Liver (tissue), 9 donors: ENCODE results near the gene ECM1. TPM values are rescaled to one million over a fixed set of nuclear protein-coding genes. Genes with fewer than 3 reads are reported as not detected.

ENCODE experiments used
- DNase-seq: peaks from one replicate; pipeline ENCODE4 v3.0.0-alpha.2; 2017; ENCODE audit warnings: low spot score
- H3K27ac ChIP-seq, 2 donors: one replicate each; pipeline ENCODE4 v1.7.0; 2013; ENCODE audit warnings: inconsistent platforms in 2 of 2, low read length in 2 of 2, control low read depth in 1 of 2, low read depth in 1 of 2, mild to moderate bottlenecking in 1 of 2
- H3K27me3 ChIP-seq, 4 donors: one replicate each; pipeline versions ENCODE4 v1.6.1 to v1.7.0; 2013; ENCODE audit warnings: low read length in 3 of 4, inconsistent platforms in 1 of 4, mild to moderate bottlenecking in 1 of 4, moderate library complexity in 1 of 4; ENCODE audit not compliant: control insufficient read depth in 4 of 4, insufficient read depth in 4 of 4
- H3K36me3 ChIP-seq, 4 donors: one replicate each; pipeline versions ENCODE4 v1.6.1 to v1.7.0; 2013; ENCODE audit warnings: low read length in 3 of 4, mild to moderate bottlenecking in 3 of 4, low read depth in 1 of 4, moderate library complexity in 1 of 4; ENCODE audit not compliant: control insufficient read depth in 4 of 4, insufficient read depth in 3 of 4
- H3K4me1 ChIP-seq, 4 donors: one replicate each; pipeline versions ENCODE4 v1.6.1 to v1.7.0; 2013; ENCODE audit warnings: low read length in 3 of 4, mild to moderate bottlenecking in 3 of 4, moderate library complexity in 1 of 4; ENCODE audit not compliant: control insufficient read depth in 4 of 4, insufficient read depth in 4 of 4
- H3K4me3 ChIP-seq, 3 donors: one replicate each; pipeline versions ENCODE4 v1.6.1 to v1.7.0; 2013; ENCODE audit warnings: low read length in 3 of 3, control low read depth in 1 of 3, low read depth in 1 of 3, mild to moderate bottlenecking in 1 of 3
- H3K9ac ChIP-seq, 2 donors: one replicate each; pipeline ENCODE4 v1.7.0; 2013; ENCODE audit warnings: low read length in 2 of 2, mild to moderate bottlenecking in 2 of 2, moderate library complexity in 2 of 2, control low read depth in 1 of 2, low read depth in 1 of 2
- H3K9me3 ChIP-seq, 4 donors: one replicate each; pipeline versions ENCODE4 v1.6.1 to v1.7.0; 2013; ENCODE audit warnings: low read length in 3 of 4; ENCODE audit not compliant: control insufficient read depth in 4 of 4
- EGR1 ChIP-seq, 2 donors: IDR thresholded peaks; 2 replicates each; pipeline ENCODE4 v1.6.1; 2016 to 2018; ENCODE audit warnings: antibody characterized with exemption in 2 of 2, low read depth in 2 of 2
- FOXA1 ChIP-seq: IDR thresholded peaks from 2 replicates; pipeline ENCODE4 v1.6.1; 2016; ENCODE audit warnings: antibody characterized with exemption
- FOXA2 ChIP-seq: IDR thresholded peaks from 2 replicates; pipeline ENCODE4 v1.6.1; 2016; ENCODE audit warnings: antibody characterized with exemption
- GABPA ChIP-seq, 2 donors: IDR thresholded peaks in 1 of 2; conservative IDR thresholded peaks in 1 of 2; 2 replicates each; pipeline ENCODE4 v1.6.1; 2016; ENCODE audit warnings: antibody characterized with exemption in 2 of 2, mild to moderate bottlenecking in 1 of 2, moderate library complexity in 1 of 2
- HNF4A ChIP-seq, 2 donors: conservative IDR thresholded peaks; 2 replicates each; pipeline ENCODE4 v1.6.1; 2016; ENCODE audit warnings: antibody characterized with exemption in 2 of 2, mild to moderate bottlenecking in 2 of 2
- HNF4G ChIP-seq: IDR thresholded peaks from 2 replicates; pipeline ENCODE4 v1.6.1; 2016; ENCODE audit warnings: antibody characterized with exemption
- JUND ChIP-seq, 2 donors: IDR thresholded peaks; 2 replicates each; pipeline ENCODE4 v1.6.1; 2016; ENCODE audit warnings: antibody characterized with exemption in 2 of 2
- NR2F2 ChIP-seq: IDR thresholded peaks from 2 replicates; pipeline ENCODE4 v1.6.1; 2016; ENCODE audit warnings: antibody characterized with exemption
- RAD21 ChIP-seq, 2 donors: IDR thresholded peaks; 2 replicates each; pipeline ENCODE4 v1.6.1; 2016; ENCODE audit warnings: antibody characterized with exemption in 2 of 2, mild to moderate bottlenecking in 2 of 2
- RXRA ChIP-seq, 2 donors: IDR thresholded peaks; 2 replicates each; pipeline ENCODE4 v1.6.1; 2017 to 2018; ENCODE audit warnings: antibody characterized with exemption in 2 of 2, mild to moderate bottlenecking in 1 of 2
- SP1 ChIP-seq: IDR thresholded peaks from 2 replicates; pipeline ENCODE4 v1.6.1; 2018; ENCODE audit warnings: antibody characterized with exemption, mild to moderate bottlenecking
- YY1 ChIP-seq: IDR thresholded peaks from 2 replicates; pipeline ENCODE4 v1.6.1; 2016; ENCODE audit warnings: antibody characterized with exemption, mild to moderate bottlenecking
- WGBS: extraction: QIAGEN DNeasy Blood & Tissue Kit; methylation state at CpG from one replicate; pipeline ENCODE4 v1.1.7; 2013; 5-methylcytosine and 5-hydroxymethylcytosine counted together
- polyA plus RNA-seq, 2 donors: library from polyadenylated mRNA; stranded (reverse) in 1 of 2; unstranded in 1 of 2; fragments of 200-250 nt in 1 of 2; fragments of >200 nt in 1 of 2; fragmentation: Nextera tagmentation in 1 of 2; extraction: Ambion mirVana in 1 of 2; gene quantifications; one replicate each; pipeline versions ENCODE4 v1.2.1 to v1.2.3, GENCODE V29; 2013 to 2015
- total RNA-seq, 2 donors: library from RNA; depleted of rRNA; stranded (reverse); fragments of >200 nt; gene quantifications; one replicate each; pipeline ENCODE4 v1.2.3, GENCODE V29; 2014
- TF ChIP-seq, protein P1 (sequence below): IDR thresholded peaks from 2 replicates; pipeline ENCODE4 v1.6.1; 2016; ENCODE audit warnings: antibody characterized with exemption
- TF ChIP-seq, protein P2 (sequence below): IDR thresholded peaks from 2 replicates; pipeline ENCODE4 v1.6.1; 2016; ENCODE audit warnings: antibody characterized with exemption
- TF ChIP-seq, protein P3 (sequence below): IDR thresholded peaks from 2 replicates; pipeline ENCODE4 v1.6.1; 2016; ENCODE audit warnings: antibody characterized with exemption, mild to moderate bottlenecking
- donor health status: healthy.
- donor health status: healthy.
- donor health status: healthy.
- donor health status: healthy.
- donor health status: healthy.

ECM1 gene
- total and polyA plus RNA-seq, 4 donors, result 5.1 to 22.5 (median 12.6) TPM

DNA sequence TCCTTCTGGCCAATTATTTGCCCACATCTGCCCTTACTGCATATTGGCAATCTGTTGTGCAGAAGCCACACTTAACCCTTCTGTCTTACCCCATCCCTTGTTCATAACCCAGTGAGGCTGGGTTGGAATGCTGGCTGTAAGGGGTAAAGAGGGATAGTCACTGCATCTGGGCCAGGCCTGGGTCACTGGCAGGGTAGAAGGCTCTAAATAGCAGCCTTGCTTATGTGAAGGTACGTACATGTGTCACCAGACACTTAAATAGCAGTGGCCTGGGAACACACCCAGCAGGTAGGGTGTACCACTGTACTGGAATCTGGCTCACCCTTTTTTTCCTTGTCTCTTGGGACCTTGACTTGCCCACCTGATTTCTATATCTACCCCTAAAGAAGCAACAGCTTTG is 30.6 kb upstream of the ECM1 start:
- Histone ChIP-seq H3K9ac (no peak overlapping the region), H3K4me1 (peaks cover 15 to 42% (median 36%) of the 10 kb centered on the region in 4 donors), H3K27ac (no peak overlapping the region), H3K9me3 (no peaks in the 10 kb centered on the region), H3K27me3 (no peaks in the 10 kb centered on the region), H3K36me3 (peaks cover 0 to 3% (median 0%) of the 10 kb centered on the region in 4 donors), H3K4me3 (no peak overlapping the region)
- 78% methylated on average over 1 of the region's 1 CpG for WGBS
- TF ChIP-seq HNF4A (conservative IDR thresholded peaks at IDR 0.05) (no peak), EGR1 (IDR thresholded peaks at IDR 0.05; ENCODE audit: low read depth in 2 of 2) (no peak), RAD21 (IDR thresholded peaks at IDR 0.05) (no peak)
- DNase-seq, result no peak

DNA sequence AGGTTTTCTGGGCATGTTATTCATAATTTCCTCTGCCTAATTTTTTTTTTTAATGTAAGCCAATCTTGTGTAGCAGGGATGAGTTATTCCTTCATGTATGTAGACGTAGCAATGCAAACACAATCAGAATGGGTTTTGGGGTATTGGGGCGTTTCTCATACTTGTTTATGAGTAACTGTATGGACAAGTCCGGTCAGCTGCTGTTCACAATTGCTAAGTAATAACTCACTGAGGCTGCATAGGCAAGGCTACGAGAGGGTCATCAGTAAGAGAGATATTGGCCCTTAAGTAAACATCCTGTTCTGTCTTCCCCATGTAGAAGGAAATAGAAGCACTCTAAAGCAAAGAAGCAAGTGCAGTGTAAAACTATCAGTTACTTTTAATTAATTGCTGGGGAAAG is 30.2 kb upstream of the ECM1 start:
- no peaks in the 10 kb centered on the region for H3K27me3 ChIP-seq
- TF ChIP-seq NR2F2 (peak; percentile 76), RXRA (IDR thresholded peaks at IDR 0.05) (peak in 1 of 2 donors; percentile 23)
- TF ChIP-seq, protein P1, sequence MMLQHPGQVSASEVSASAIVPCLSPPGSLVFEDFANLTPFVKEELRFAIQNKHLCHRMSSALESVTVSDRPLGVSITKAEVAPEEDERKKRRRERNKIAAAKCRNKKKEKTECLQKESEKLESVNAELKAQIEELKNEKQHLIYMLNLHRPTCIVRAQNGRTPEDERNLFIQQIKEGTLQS, result no peak
- 70% methylated on average over 4 of the region's 4 CpGs for WGBS
- H3K9ac ChIP-seq, result no peak overlapping the region
- no peak overlapping the region for H3K27ac ChIP-seq
- no peaks in the 10 kb centered on the region for H3K9me3 ChIP-seq
- no peak for DNase-seq
- H3K4me1 ChIP-seq, result peaks cover 11 to 39% (median 35%) of the 10 kb centered on the region in 4 donors
- no peaks in the 10 kb centered on the region for H3K36me3 ChIP-seq
- H3K4me3 ChIP-seq, result no peak overlapping the region

DNA sequence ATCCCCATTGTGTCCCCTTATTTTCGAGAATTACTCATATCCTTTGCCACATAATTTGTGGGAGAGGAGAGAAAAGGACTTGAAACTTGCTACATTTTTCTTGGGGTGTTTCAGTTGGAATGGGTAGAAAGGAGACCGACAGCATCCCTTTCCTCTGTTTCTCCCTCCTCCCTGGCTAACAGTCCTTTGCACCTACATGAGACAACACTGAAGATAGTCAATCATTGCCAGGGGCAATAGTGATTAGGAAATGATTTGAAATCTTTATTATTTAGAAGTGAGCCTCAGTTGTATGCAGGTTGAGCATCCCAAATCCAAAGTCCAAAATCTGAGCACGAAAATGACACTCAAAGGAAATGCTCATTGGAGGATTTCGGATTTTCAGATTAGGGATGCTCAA is 28.5 kb upstream of the ECM1 start:
- Histone ChIP-seq H3K36me3 (no peaks in the 10 kb centered on the region), H3K27me3 (no peaks in the 10 kb centered on the region), H3K4me1 (peaks cover 7 to 24% (median 22%) of the 10 kb centered on the region in 4 donors), H3K9ac (no peak overlapping the region), H3K9me3 (no peaks in the 10 kb centered on the region), H3K27ac (peak overlapping the region in 1 of 2 donors; percentile 9), H3K4me3 (no peak overlapping the region)
- no peak for DNase-seq
- TF ChIP-seq EGR1 (IDR thresholded peaks at IDR 0.05; ENCODE audit: low read depth in 2 of 2) (no peak), HNF4A (conservative IDR thresholded peaks at IDR 0.05) (peak in 1 of 2 donors; percentile 64), RAD21 (IDR thresholded peaks at IDR 0.05) (no peak), YY1 (peak; percentile 2)
- 33% methylated on average over 4 of the region's 4 CpGs for WGBS

DNA sequence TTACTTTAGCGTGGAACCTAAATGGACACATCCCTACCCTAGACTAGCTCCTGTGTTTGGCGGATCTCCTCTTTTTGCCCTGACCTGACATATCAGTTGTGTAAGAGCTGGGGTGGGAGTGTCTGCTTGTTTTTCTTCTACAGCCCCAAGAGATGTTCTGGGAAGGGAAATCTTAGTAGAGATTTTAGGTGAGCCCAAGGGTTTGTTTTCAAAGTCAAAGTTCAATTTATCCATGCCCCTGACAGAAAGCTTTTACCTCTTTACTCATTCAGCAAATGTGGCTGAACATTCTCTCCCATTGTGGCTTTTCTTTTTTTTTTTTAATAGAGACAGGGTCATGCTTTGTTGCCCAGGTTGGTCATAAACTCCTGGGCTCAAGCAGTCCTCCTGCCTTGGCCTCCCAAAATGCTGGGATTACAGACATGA is 28.0 kb upstream of the ECM1 start:
- H3K4me1 ChIP-seq, result peaks cover 4 to 18% (median 17%) of the 10 kb centered on the region in 4 donors
- H3K4me3 ChIP-seq, result no peak overlapping the region
- WGBS, result 22% methylated on average over 2 of the region's 2 CpGs
- DNase-seq, result no peak
- H3K27me3 ChIP-seq, result no peaks in the 10 kb centered on the region
- no peaks in the 10 kb centered on the region for H3K36me3 ChIP-seq
- no peak overlapping the region for H3K9ac ChIP-seq
- no peaks in the 10 kb centered on the region for H3K9me3 ChIP-seq
- peak overlapping the region in 1 of 2 donors; percentile 9 for H3K27ac ChIP-seq
- TF ChIP-seq, protein P2, sequence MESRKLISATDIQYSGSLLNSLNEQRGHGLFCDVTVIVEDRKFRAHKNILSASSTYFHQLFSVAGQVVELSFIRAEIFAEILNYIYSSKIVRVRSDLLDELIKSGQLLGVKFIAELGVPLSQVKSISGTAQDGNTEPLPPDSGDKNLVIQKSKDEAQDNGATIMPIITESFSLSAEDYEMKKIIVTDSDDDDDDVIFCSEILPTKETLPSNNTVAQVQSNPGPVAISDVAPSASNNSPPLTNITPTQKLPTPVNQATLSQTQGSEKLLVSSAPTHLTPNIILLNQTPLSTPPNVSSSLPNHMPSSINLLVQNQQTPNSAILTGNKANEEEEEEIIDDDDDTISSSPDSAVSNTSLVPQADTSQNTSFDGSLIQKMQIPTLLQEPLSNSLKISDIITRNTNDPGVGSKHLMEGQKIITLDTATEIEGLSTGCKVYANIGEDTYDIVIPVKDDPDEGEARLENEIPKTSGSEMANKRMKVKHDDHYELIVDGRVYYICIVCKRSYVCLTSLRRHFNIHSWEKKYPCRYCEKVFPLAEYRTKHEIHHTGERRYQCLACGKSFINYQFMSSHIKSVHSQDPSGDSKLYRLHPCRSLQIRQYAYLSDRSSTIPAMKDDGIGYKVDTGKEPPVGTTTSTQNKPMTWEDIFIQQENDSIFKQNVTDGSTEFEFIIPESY, result no peak
- peak; percentile 17 for TF ChIP-seq FOXA2
- TF ChIP-seq GABPA (IDR thresholded peaks at IDR 0.05 in 1 of 2, conservative IDR thresholded peaks at IDR 0.05 in 1 of 2), result peak in 1 of 2 donors; percentile 16
- no peak for TF ChIP-seq NR2F2
- TF ChIP-seq SP1, result no peak
- peak in 1 of 2 donors; percentile 35 for TF ChIP-seq RAD21 (IDR thresholded peaks at IDR 0.05)
- peak; percentile 51 to 77 for TF ChIP-seq HNF4A (conservative IDR thresholded peaks at IDR 0.05)
- TF ChIP-seq RXRA (IDR thresholded peaks at IDR 0.05), result peak; percentile 47 to 78
- peak; percentile 24 to 52 for TF ChIP-seq JUND (IDR thresholded peaks at IDR 0.05)
- TF ChIP-seq HNF4G, result no peak
- TF ChIP-seq, protein P3, sequence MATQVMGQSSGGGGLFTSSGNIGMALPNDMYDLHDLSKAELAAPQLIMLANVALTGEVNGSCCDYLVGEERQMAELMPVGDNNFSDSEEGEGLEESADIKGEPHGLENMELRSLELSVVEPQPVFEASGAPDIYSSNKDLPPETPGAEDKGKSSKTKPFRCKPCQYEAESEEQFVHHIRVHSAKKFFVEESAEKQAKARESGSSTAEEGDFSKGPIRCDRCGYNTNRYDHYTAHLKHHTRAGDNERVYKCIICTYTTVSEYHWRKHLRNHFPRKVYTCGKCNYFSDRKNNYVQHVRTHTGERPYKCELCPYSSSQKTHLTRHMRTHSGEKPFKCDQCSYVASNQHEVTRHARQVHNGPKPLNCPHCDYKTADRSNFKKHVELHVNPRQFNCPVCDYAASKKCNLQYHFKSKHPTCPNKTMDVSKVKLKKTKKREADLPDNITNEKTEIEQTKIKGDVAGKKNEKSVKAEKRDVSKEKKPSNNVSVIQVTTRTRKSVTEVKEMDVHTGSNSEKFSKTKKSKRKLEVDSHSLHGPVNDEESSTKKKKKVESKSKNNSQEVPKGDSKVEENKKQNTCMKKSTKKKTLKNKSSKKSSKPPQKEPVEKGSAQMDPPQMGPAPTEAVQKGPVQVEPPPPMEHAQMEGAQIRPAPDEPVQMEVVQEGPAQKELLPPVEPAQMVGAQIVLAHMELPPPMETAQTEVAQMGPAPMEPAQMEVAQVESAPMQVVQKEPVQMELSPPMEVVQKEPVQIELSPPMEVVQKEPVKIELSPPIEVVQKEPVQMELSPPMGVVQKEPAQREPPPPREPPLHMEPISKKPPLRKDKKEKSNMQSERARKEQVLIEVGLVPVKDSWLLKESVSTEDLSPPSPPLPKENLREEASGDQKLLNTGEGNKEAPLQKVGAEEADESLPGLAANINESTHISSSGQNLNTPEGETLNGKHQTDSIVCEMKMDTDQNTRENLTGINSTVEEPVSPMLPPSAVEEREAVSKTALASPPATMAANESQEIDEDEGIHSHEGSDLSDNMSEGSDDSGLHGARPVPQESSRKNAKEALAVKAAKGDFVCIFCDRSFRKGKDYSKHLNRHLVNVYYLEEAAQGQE, result peak; percentile 10
- TF ChIP-seq, protein P1, result no peak
- TF ChIP-seq FOXA1, result no peak
- peak in 1 of 2 donors; percentile 6 for TF ChIP-seq EGR1 (IDR thresholded peaks at IDR 0.05; ENCODE audit: low read depth in 2 of 2)
